ENCODE results near the gene NWD2.

DNA sequence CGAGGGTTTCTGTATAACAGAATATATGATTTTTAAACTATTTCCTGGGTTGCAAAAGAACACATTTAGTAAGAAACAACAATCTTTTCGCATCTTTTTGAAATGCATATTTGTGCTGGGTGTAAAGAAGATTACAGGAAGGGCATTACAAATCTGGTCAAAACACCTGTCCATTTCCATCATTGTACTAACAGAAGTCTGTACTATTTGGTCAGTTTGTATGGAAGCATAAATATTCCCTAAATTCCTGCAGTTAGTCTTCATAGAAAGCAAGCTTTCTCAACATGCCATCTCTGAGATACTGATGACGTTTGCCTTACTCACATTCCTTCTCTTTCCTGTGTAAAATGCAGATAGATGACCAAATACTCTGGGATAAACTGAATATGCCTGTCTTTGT lies 203.3 kb downstream of the NWD2 start:
- TF ChIP-seq, protein P1, sequence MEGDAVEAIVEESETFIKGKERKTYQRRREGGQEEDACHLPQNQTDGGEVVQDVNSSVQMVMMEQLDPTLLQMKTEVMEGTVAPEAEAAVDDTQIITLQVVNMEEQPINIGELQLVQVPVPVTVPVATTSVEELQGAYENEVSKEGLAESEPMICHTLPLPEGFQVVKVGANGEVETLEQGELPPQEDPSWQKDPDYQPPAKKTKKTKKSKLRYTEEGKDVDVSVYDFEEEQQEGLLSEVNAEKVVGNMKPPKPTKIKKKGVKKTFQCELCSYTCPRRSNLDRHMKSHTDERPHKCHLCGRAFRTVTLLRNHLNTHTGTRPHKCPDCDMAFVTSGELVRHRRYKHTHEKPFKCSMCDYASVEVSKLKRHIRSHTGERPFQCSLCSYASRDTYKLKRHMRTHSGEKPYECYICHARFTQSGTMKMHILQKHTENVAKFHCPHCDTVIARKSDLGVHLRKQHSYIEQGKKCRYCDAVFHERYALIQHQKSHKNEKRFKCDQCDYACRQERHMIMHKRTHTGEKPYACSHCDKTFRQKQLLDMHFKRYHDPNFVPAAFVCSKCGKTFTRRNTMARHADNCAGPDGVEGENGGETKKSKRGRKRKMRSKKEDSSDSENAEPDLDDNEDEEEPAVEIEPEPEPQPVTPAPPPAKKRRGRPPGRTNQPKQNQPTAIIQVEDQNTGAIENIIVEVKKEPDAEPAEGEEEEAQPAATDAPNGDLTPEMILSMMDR (IDR thresholded peaks at IDR 0.05), result no peak
- TF ChIP-seq POLR2AphosphoS5 (IDR thresholded peaks at IDR 0.05), result no peak
